Measurements from ENCODE around the gene PRDM16.
A peak's percentile ranks its signal among the peaks of the same experiment; 100 is the strongest.

The PRDM16 gene

DNA sequence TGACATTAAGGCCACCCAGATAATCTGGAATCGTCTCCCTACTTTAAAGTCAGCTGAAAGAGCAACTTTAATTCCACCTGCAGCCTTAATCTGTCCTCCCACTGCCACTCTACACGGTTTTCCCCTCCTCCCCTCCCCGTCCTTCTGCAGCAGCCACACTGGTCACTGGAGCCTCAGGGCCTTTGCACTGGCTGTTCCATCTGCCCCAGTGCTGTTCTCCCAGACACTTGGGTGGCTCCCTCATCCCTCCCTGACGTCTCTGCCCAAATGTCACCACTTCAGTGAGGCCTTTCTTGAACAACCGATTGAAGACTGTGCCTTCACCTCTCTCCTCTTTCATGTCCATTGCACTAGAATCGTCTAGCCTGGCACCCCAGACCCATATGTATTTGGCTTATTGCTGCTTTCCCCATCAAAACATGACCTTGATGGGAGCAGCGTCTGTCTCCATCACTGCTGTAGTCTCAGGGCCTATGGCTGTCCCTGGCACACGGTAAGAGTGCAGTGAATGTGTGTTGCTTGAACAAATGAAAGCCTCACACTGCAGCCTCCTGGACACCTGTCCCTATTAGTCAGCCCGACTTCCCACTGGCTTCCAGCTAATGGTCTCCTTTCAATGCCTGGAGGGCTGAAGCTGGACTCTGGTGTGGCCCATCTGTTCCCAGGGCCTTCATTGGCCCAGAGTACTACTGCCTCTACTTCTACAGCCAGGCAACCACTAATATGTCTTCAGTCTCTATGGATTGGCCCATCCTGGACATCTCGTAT, 10.6 kb upstream of the PRDM16 start:
- Histone ChIP-seq H3K27ac (ENCODE audit: low read depth, low read length) (no peak overlapping the region), H3K9ac (ENCODE audit: low read depth, low read length) (no peak overlapping the region), H3K9me3 (ENCODE audit: insufficient read depth, low read depth, low read length) (0 out of 2 replicates have a peak, but pooled peaks cover 5% of the 10 kb centered on the region), H3K27me3 (ENCODE audit: insufficient read depth, low read length) (peaks cover 42% of the 10 kb centered on the region), H3K4me3 (ENCODE audit: low read length) (no peak overlapping the region), H3K4me1 (ENCODE audit: insufficient read depth, low read length) (peaks cover 7% of the 10 kb centered on the region; the same call in 1 of the 2 replicates), H3K36me3 (ENCODE audit: insufficient read depth, low read length) (no peaks in the 10 kb centered on the region)
- 69% methylated on average over 10 of the region's 10 CpGs for WGBS

DNA sequence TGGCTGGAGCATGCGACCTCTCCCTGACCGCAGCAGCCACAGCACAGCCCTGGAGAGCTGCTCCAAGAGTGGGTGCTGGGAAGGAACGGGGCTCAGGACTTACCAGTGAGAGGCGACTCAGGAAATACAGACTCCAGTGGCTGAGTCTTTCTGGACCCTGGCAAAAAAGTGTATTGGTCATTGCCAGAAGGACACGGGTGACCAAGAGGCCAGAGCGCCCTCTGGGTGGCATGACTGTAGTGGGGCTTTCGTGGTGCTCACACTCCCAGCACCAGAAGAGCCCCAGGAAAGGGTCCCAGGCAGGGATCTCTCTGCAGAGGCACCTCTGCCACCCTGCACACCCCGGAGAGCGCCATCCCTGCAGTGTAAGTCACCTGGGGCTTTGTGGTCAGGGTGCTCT, 8.9 kb upstream of the PRDM16 start:
- Histone ChIP-seq H3K27me3 (ENCODE audit: insufficient read depth, low read length) (peaks cover 59% of the 10 kb centered on the region), H3K4me1 (ENCODE audit: insufficient read depth, low read length) (peaks cover 7% of the 10 kb centered on the region; the same call in 1 of the 2 replicates), H3K27ac (ENCODE audit: low read depth, low read length) (no peak overlapping the region), H3K9ac (ENCODE audit: low read depth, low read length) (no peak overlapping the region), H3K4me3 (ENCODE audit: low read length) (no peak overlapping the region), H3K9me3 (ENCODE audit: insufficient read depth, low read depth, low read length) (no peaks in the 10 kb centered on the region), H3K36me3 (ENCODE audit: insufficient read depth, low read length) (no peaks in the 10 kb centered on the region)
- 81% methylated on average over 9 of the region's 9 CpGs for WGBS

DNA sequence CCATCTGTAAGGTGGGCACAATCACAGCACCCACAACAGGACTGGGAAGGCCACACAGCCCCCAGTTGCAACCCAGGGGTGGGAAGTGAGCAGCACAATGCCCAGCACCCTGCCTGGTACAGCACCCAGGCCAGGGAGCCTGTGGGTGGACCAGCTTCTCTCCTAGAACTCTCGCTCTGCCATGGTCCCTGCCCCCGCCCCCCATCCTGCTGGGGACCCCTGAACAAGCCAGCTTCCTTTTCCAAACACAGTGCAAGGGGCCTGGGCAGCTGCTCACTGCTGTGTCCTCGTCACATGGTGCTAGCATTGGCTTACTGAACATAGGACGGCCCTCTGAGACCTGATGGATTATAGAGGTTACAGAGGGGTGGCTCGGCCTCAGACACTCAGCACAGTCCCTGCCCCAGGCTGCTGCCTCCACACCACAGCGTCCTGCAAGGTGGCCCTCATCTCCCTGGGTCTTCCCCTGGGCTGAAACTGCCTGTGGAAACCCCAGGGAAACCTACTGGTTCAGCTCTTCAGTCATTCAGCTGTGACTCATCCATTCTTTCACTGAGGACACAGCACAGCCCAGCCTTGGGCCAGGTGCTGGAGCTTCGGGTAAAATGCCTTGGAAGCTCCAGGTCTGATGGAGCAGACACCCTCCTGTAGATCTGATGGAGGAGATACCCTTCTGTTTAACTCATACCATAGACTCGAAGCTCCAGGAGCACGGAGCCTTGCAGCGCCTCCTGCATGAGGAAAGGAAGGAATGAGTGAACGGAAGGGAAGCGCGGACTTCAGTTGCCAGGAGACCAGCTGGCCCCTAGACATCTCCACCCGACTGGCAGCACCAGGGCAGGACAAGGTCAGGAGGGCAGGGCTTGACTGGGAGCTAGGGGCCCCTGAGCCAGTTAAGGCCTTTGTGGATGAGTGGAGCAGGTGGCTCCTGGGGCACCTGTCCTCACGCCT, 8.1 kb upstream of the PRDM16 start:
- Histone ChIP-seq H3K4me3 (ENCODE audit: low read length) (no peak overlapping the region), H3K4me1 (ENCODE audit: insufficient read depth, low read length) (peaks cover 7% of the 10 kb centered on the region; the same call in 1 of the 2 replicates), H3K9ac (ENCODE audit: low read depth, low read length) (no peak overlapping the region), H3K9me3 (ENCODE audit: insufficient read depth, low read depth, low read length) (no peaks in the 10 kb centered on the region), H3K27me3 (ENCODE audit: insufficient read depth, low read length) (peaks cover 66% of the 10 kb centered on the region), H3K36me3 (ENCODE audit: insufficient read depth, low read length) (no peaks in the 10 kb centered on the region), H3K27ac (ENCODE audit: low read depth, low read length) (no peak overlapping the region)
- 73% methylated on average over 15 of the region's 15 CpGs for WGBS

DNA sequence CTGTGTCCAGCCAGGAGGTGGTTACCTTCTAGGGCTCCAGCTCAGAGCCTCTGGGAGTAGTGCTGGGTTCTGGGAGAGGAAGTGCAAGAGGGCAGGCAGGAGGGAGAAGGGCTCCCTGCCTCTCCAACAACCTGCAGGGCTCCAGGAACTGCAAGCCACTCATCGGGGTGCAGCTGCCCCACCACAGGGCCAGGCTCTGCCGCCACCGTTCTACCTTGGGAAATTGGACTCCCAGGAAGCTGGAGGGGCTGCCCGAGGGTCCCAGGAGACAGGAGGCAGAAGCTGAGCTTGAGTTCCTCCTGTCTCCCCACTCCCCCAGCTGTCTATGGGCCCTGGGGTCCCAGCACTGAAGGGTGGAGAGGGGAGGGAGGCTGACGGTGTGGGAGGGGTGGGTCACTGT, 7.4 kb upstream of the PRDM16 start:
- WGBS = 74% methylated on average over 4 of the region's 5 CpGs
- no peaks in the 10 kb centered on the region for H3K36me3 ChIP-seq (ENCODE audit: insufficient read depth, low read length)
- no peak overlapping the region for H3K4me3 ChIP-seq (ENCODE audit: low read length)
- H3K4me1 ChIP-seq (ENCODE audit: insufficient read depth, low read length) = peaks cover 7% of the 10 kb centered on the region; the same call in 1 of the 2 replicates
- no peaks in the 10 kb centered on the region for H3K9me3 ChIP-seq (ENCODE audit: insufficient read depth, low read depth, low read length)
- no peak overlapping the region for H3K9ac ChIP-seq (ENCODE audit: low read depth, low read length)
- H3K27me3 ChIP-seq (ENCODE audit: insufficient read depth, low read length) = peaks cover 73% of the 10 kb centered on the region
- H3K27ac ChIP-seq (ENCODE audit: low read depth, low read length) = no peak overlapping the region

DNA sequence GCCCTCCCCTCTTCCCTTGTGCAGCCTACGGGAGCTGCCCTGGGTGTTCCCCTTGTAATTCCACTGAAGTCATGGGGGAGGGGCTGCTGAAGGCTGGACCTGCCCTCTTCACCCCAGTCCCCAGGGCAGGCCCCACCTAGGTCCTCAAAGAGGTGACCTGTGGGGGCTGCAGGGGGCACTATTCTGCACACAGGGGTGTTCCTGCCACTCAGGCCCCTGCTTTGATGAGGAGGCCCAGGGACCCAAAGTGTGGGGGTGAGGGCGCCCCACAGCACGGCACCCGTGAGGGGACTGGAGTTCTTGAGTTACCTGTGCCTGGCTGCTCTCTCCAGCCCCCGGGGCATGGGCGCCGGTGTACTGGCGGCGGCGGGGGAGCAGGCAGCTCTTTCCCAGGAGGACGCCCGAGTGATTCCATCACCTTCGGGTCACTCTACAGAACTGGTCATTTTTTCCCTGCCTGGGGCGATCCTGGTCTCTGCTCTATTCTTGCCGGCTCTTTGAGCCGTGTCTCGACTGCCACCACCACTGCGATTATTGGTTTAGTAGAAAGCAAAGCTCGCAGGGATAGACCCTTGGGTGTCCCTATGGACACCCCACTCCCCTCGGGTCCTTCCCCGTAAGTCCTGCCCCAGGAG, 6.9 kb upstream of the PRDM16 start:
- Histone ChIP-seq H3K9me3 (ENCODE audit: insufficient read depth, low read depth, low read length) (no peaks in the 10 kb centered on the region), H3K27me3 (ENCODE audit: insufficient read depth, low read length) (peaks cover 76% of the 10 kb centered on the region), H3K9ac (ENCODE audit: low read depth, low read length) (no peak overlapping the region)

DNA sequence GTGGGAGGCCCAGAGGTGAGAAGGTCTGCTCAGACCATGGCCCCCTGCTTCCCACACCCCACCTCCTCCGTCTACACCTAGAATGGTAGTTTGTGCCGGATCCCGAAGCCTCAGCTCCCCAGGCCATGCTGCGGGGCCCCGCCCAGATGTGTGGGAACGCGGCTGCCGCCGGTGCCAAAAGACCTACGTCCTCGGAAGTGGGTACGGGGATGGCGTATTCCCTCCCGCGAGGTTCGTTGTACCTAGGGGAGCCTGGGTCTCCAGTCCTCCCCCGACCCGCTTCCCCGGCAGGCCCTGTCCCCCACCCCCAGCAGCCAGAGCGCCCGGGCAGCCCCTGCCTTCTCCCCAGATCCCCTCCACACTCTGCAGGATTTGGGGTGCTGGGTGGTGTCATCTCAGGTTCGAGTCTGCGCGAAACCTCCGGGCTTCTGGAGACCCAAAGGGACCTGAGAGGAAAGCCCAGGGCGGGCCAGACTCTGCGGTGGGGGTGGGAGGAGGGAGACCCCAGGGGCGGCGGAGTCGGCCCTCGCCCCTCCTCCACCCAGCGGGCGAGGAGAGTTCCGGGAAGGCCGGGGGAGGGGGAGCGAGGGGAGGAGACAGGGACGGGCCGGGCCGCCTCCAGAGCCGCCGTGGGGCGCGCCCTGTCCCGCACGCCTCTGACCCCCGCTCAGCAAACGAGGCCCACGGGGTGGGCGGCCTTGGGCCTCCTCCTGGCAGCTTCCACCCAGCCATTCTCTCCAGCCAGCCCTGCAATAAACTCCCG, 6.2 kb upstream of the PRDM16 start:
- no peak overlapping the region for H3K27ac ChIP-seq (ENCODE audit: low read depth, low read length)
- WGBS = 5% methylated on average over 32 of the region's 50 CpGs
- H3K27me3 ChIP-seq (ENCODE audit: insufficient read depth, low read length) = peaks cover 80% of the 10 kb centered on the region
- no peak overlapping the region for H3K9ac ChIP-seq (ENCODE audit: low read depth, low read length)
- H3K4me3 ChIP-seq (ENCODE audit: low read length) = peak overlapping the region; percentile 51
- H3K36me3 ChIP-seq (ENCODE audit: insufficient read depth, low read length) = no peaks in the 10 kb centered on the region
- no peaks in the 10 kb centered on the region for H3K9me3 ChIP-seq (ENCODE audit: insufficient read depth, low read depth, low read length)
- H3K4me1 ChIP-seq (ENCODE audit: insufficient read depth, low read length) = peaks cover 7% of the 10 kb centered on the region; the same call in 1 of the 2 replicates

More for the DNA sequence above, 6.9 kb upstream of the PRDM16 start:
- Histone ChIP-seq H3K36me3 (ENCODE audit: insufficient read depth, low read length) (no peaks in the 10 kb centered on the region), H3K4me3 (ENCODE audit: low read length) (peak overlapping the region; percentile 39), H3K27ac (ENCODE audit: low read depth, low read length) (no peak overlapping the region), H3K4me1 (ENCODE audit: insufficient read depth, low read length) (peaks cover 7% of the 10 kb centered on the region; the same call in 1 of the 2 replicates)
- WGBS = 42% methylated on average over 21 of the region's 21 CpGs

DNA sequence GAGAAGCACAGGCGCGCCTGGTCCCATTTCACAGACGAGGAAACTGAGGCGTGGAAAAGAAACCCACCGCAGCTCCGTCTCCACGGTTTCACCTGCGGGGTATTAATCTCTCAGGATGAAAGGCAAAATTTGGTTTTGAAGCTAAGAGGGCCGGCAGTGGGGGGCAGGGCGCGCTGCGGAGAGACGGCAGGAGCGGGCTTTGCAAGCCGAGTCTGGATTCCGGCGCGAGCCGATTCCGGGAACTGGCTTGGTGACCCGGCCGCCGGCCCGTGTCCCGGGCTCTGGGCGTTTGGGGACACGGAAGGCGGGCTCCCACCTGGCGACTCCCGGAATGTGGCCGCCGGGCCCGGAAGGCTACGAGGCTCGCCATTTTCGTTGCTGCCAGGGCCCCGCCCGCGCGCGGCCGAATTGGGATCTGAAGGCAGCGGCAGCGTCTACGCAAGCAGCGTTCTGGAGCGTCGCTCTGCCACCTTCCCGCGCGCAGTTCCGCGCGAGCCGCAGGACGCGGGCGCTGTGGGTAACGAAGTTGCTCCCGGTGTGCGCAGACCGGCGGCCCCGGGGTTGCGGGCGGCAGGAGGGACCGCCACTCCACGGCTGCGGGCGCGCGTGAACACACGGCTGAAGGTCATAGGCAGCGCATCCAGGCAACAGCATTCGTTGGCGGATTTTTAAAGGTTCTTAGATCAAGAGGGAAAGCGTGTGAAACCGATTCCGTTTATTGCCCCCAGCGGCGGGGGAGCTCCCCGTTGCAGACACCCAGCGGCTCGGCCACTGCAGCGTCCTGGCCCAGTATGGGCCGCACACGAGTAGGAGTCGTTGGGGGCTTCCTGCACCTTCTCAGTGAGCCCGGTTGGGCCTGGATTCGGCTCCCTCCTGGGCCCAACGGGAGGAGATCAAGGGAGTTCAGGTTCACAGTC, 5.4 kb upstream of the PRDM16 start:
- Histone ChIP-seq H3K4me3 (ENCODE audit: low read length) (peak overlapping the region; percentile 51), H3K9ac (ENCODE audit: low read depth, low read length) (no peak overlapping the region), H3K4me1 (ENCODE audit: insufficient read depth, low read length) (peaks cover 7% of the 10 kb centered on the region; the same call in 1 of the 2 replicates), H3K27me3 (ENCODE audit: insufficient read depth, low read length) (peaks cover 86% of the 10 kb centered on the region), H3K27ac (ENCODE audit: low read depth, low read length) (no peak overlapping the region), H3K9me3 (ENCODE audit: insufficient read depth, low read depth, low read length) (no peaks in the 10 kb centered on the region), H3K36me3 (ENCODE audit: insufficient read depth, low read length) (no peaks in the 10 kb centered on the region)
- 5% methylated on average over 91 of the region's 91 CpGs for WGBS

DNA sequence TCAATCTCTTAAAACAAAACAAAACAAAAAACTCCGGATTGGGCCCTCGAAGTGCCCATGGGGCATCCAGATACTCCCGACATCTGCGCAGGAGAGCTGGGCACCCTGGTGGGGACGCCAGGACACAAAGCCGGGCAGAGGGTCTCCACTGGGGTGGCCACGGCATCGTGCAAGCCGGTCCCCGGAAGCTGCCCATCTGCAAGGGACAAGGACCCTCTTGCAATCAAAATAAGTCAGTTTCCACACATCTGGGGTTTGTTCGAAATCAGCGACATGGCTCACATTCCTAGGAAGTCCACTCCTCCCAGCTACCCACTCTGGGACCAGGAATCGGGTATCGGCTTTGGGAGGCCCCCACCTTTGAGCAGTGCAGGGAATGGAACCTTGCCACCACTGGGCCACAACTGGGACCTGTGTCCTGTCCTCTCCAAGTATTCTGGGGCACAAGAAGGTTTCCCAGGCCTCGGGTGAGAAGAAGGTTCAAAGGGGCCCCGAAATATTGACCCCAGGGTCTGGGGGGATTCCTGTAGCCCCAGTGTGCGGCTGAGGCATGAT, 4.6 kb upstream of the PRDM16 start:
- H3K36me3 ChIP-seq (ENCODE audit: insufficient read depth, low read length) = no peaks in the 10 kb centered on the region
- no peak overlapping the region; the same call in 1 of the 2 replicates for H3K4me3 ChIP-seq (ENCODE audit: low read length)
- peaks cover 7% of the 10 kb centered on the region; the same call in 1 of the 2 replicates for H3K4me1 ChIP-seq (ENCODE audit: insufficient read depth, low read length)
- H3K9ac ChIP-seq (ENCODE audit: low read depth, low read length) = no peak overlapping the region
- H3K9me3 ChIP-seq (ENCODE audit: insufficient read depth, low read depth, low read length) = no peaks in the 10 kb centered on the region
- peaks cover 87% of the 10 kb centered on the region for H3K27me3 ChIP-seq (ENCODE audit: insufficient read depth, low read length)
- whole genome bisulfite sequencing = 76% methylated on average over 17 of the region's 17 CpGs
- H3K27ac ChIP-seq (ENCODE audit: low read depth, low read length) = no peak overlapping the region

DNA sequence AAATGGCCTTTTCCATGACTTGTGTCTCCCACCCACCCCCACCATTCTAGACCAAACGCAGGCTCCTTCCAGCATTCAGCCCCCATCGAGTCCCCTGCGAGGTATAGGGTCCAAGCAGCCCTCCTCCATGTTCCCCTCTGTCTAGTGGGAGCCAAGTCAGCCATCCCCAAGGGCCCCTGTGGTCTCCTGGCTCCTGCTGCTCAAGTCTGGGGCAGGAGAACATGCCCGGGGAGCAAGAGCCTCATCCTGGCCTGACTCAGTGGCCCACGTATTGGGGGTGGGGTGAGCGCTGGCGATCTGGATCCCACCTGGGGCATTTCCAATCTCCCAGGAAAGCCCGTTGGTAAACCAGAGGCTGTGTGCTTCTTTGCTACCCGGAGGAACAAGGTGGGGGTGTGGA, 4.1 kb upstream of the PRDM16 start:
- no peak overlapping the region for H3K27ac ChIP-seq (ENCODE audit: low read depth, low read length)
- 81% methylated on average over 9 of the region's 9 CpGs for WGBS
- H3K27me3 ChIP-seq (ENCODE audit: insufficient read depth, low read length) = peaks cover 92% of the 10 kb centered on the region
- peaks cover 7% of the 10 kb centered on the region; the same call in 1 of the 2 replicates for H3K4me1 ChIP-seq (ENCODE audit: insufficient read depth, low read length)
- H3K9me3 ChIP-seq (ENCODE audit: insufficient read depth, low read depth, low read length) = no peaks in the 10 kb centered on the region
- H3K4me3 ChIP-seq (ENCODE audit: low read length) = no peak overlapping the region
- no peaks in the 10 kb centered on the region for H3K36me3 ChIP-seq (ENCODE audit: insufficient read depth, low read length)
- no peak overlapping the region for H3K9ac ChIP-seq (ENCODE audit: low read depth, low read length)

Data from HUES64 (cell line).